BJ (cell line): ENCODE results near the gene MGAT3. TPM values are rescaled to one million over a fixed set of nuclear protein-coding genes. Genes with fewer than 3 reads are reported as not detected.

Source experiments
- CTCF ChIA-PET: fragments of 350-600 bp; formaldehyde crosslinking; extraction: SDS; loops from one replicate; lab custom pipeline; 2021; ENCODE audit warnings: antibody characterized with exemption, inconsistent platforms; lab: Yijun Ruan, JAX
- POLR2A ChIA-PET: fragments of 300-600 bp; sonication (Branson Sonifier 250); formaldehyde crosslinking; extraction: SDS; loops from one replicate; lab custom pipeline; 2021; ENCODE audit warnings: antibody characterized with exemption; lab: Charles Lee
- DNase-seq: peaks from one replicate; pipeline ENCODE4 v3.0.0-alpha.2; 2011; ENCODE audit warnings: low read depth
- H3K27me3 ChIP-seq: 2 replicates; pipeline ENCODE4 v1.6.0; 2011; ENCODE audit warnings: low read length; ENCODE audit not compliant: control insufficient read depth, insufficient read depth
- H3K36me3 ChIP-seq: 2 replicates; pipeline ENCODE4 v1.5.1; 2011; ENCODE audit warnings: low read length; ENCODE audit not compliant: control insufficient read depth, insufficient read depth
- H3K4me3 ChIP-seq: 2 replicates; pipeline ENCODE4 v1.5.1; 2011; ENCODE audit warnings: low read depth, mild to moderate bottlenecking, control low read depth, low read length
- CTCF ChIP-seq: IDR thresholded peaks from 2 replicates; pipeline ENCODE4 v1.5.1; 2011; ENCODE audit warnings: low read depth, mild to moderate bottlenecking, control low read depth, inconsistent platforms, low read length, moderate library complexity; ENCODE audit not compliant: insufficient read depth
- polyA plus RNA-seq: library from polyadenylated mRNA; depleted of rRNA; stranded (reverse); fragments of >200 nt; gene quantifications from 2 replicates; pipeline ENCODE4 v1.2.3, GENCODE V29; 2011

MGAT3 gene
- polyA plus RNA-seq, 1 experiment = 0.53 TPM

GRCh38 chr22:39452740-39453040 is 4.1 kb upstream of the MGAT3 start:
- no peak for DNase-seq
- TF ChIP-seq CTCF = no peak
- H3K27me3 ChIP-seq = peaks cover 14% of the 10 kb centered on the region
- POLR2A ChIA-PET = no interaction called here
- H3K4me3 ChIP-seq = no peak overlapping the region
- CTCF ChIA-PET = interaction anchor here (0.6 to 2.3 kb wide), 4 partner anchors 16 to 475 kb away, joined by 3 to 12 read pairs (median 6); no protein-coding TSS in a partner anchor
- H3K36me3 ChIP-seq = no peaks in the 10 kb centered on the region

GRCh38 chr22:39453765-39454378 is 2.9 kb upstream of the MGAT3 start:
- ChIA-PET POLR2A (no interaction called here), CTCF (interaction anchor here (1.0 to 2.3 kb wide), 3 partner anchors 42 to 110 kb away, joined by 3 to 7 read pairs (median 5); no protein-coding TSS in a partner anchor)
- no peak for TF ChIP-seq CTCF
- no peak for DNase-seq
- Histone ChIP-seq H3K4me3 (no peak overlapping the region), H3K27me3 (peaks cover 24% of the 10 kb centered on the region), H3K36me3 (no peaks in the 10 kb centered on the region)

- H3K36me3 ChIP-seq = no peaks in the 10 kb centered on the region
- peaks cover 27% of the 10 kb centered on the region for H3K27me3 ChIP-seq
- H3K4me3 ChIP-seq = no peak overlapping the region
- ChIA-PET CTCF (interaction anchor here (1.0 to 1.2 kb wide), 2 partner anchors 42 to 111 kb away, joined by 3 to 5 read pairs; no protein-coding TSS in a partner anchor), POLR2A (no interaction called here)
- no peak for TF ChIP-seq CTCF
- no peak for DNase-seq
Observed at GRCh38 chr22:39454385-39454871, 2.4 kb upstream of the MGAT3 start.

- ChIA-PET CTCF (no interaction called here), POLR2A (no interaction called here)
- H3K27me3 ChIP-seq = peaks cover 29% of the 10 kb centered on the region
- no peaks in the 10 kb centered on the region for H3K36me3 ChIP-seq
- no peak overlapping the region for H3K4me3 ChIP-seq
- no peak for DNase-seq
- no peak for TF ChIP-seq CTCF
Observed at GRCh38 chr22:39457198-39457555, 365 bp downstream of the MGAT3 start.

- ChIA-PET POLR2A (no interaction called here), CTCF (no interaction called here)
- no peak for DNase-seq
- no peak overlapping the region for H3K4me3 ChIP-seq
- H3K27me3 ChIP-seq = peaks cover 29% of the 10 kb centered on the region
- H3K36me3 ChIP-seq = no peaks in the 10 kb centered on the region
- no peak for TF ChIP-seq CTCF
Observed at GRCh38 chr22:39457556-39458443, 988 bp downstream of the MGAT3 start.
